ENCODE data around the gene GPNMB.

GPNMB gene

GRCh38 chr7:23230641-23231101 is 15.9 kb upstream of the GPNMB start:
- no peak for DNase-seq (ENCODE audit: low spot score)

- no peak for DNase-seq (ENCODE audit: low spot score)
Measured at GRCh38 chr7:23232966-23233365, 13.6 kb upstream of the GPNMB start.

DNA sequence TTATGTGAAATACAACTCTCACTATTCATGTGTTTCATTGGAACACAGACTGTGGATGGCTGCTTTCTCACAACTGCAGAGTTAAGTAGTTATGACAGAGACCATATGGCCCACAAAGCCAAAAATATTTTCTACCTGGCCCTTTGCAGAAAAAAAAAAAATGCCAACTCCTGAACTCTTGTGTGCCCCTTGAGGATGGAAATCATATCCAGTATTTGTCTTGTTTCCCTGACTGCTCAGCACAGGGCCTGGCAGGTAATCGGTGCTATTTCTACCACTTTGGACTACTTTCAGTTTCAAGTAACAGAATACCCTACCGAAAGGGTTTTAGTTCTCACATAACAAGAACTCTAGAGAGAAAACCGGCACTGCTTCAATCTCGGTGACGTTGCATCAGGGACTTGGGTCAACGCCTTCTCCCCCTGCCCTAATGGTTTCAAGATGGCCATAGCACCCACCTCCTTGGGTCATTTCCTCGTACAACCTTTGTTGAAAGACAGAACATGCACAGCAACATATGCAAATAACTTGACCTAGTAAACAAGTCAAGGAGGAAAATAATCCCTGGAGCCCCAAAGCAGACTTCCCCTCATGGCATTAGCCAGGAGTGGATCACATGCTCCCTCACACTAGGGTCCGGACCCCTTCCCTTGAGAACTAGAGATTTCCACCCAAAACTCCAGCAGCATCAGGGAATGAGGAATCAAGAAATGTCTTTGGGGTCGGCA is 11.8 kb upstream of the GPNMB start:
- no peak for DNase-seq (ENCODE audit: low spot score)

DNA sequence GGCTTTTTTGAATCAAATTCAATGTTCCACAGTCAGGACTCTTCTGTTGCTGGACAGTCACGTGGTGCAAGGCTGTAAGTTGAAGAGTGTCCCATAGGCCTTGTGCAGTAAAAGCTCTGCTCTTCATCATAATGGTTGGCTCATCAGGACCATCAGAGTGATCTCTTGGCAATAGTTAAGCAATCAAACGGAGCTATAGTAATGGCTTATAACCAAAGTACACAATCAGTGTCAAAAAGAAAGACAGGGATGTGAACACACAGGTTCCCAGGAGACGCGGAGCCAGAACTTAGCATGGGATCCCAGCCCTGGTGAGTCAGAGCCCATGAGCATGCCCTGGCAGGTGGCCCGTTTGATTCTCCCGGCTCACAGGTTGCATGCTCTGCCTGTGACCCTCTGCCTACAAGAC is 10.8 kb upstream of the GPNMB start:
- DNase-seq (ENCODE audit: low spot score): no peak

DNA sequence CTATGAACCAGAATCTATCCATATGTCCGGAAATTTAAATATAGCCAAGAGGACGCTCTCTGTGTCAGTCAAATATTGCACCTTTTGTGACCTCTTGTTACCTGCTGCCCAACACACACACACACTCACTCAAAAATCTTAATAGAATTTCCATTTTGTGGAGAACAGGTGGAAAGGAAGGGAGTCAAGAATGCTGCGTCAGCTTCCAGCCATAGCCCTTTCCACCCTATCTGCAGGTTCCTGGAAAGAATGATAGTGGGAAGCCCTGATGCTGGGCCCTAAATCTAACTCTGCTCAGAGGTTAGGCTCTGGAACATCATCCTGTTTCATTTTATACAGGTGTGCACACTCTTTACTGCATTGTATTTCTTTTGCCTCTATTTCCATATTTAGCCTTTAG is 9.6 kb upstream of the GPNMB start:
- DNase-seq (ENCODE audit: low spot score): no peak

DNA sequence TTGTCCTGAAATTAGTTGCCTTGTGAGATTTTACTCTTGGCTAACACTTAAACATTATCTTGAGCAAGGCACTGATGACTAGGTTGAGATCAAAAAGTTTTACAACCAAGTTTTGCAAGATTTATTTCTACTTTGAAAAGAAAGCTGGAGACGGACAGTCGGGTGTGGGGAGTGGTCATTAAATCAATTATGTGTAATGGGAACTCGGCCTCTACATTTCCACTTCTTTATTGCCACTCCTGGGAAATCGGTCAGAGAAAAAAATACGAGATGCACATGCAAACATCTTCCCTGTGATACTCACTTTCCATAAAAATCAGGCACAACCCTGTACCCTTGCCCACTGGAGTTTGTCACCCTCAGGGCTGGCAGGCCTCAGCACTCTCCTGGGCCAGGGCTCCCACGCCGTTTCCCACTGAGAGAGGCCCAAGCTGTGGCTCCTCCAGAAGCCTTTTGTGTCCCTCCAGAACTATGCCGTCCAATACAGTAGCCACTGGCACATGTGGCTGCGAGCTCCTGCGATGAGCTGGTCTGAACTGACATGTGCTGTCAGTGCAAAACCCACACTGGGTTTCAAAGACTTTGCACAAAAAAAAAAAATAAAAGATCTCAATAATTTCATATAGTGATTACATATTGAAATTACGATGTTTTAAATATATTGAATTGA is 7.5 kb upstream of the GPNMB start:
- DNase-seq (ENCODE audit: low spot score): no peak

DNA sequence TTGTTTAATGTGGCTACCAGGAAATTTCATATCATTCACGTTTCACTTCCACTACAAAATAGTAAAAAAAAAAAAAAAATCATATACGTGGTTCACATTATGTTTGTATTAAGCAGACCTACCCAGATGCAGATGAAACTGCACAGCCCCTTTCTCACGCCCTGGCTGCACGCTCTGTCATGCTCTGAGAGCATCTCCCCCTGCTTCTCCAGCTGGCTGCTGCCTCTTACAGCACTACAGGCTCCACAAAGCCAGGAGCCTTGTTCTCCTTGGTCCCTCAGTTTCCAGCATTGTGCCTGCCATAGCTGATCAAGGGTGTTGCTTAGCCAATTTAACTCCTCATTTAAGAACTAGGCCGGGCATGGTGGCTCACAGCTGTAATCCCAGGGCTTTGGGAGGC is 6.9 kb upstream of the GPNMB start:
- no peak for DNase-seq (ENCODE audit: low spot score)

- DNase-seq (ENCODE audit: low spot score): no peak
Measured at GRCh38 chr7:23242321-23242720, 4.3 kb upstream of the GPNMB start.

DNA sequence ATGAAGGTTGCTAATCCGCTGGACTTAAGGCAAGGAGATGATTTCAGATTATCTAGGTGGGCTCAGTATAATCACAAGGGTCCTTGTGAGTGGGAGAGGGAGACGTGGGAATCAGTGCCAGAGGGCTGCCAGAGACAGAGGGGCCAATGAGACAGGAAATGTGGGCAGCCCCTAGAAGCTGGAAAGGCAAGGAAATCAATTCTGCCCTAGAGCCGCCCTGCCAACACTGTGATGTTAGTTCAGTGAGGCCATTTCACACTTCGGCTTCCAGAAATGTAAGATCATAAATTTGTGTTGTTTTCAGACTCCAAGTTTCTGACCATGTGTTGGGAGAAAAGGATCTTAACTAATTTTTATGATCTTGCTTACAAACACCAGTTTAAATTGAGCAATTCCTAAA is 3.6 kb upstream of the GPNMB start:
- DNase-seq (ENCODE audit: low spot score): no peak

GRCh38 chr7:23247046-23247602 is 549 bp downstream of the GPNMB start:
- DNase-seq (ENCODE audit: low spot score): no peak

GRCh38 chr7:23247603-23248335 is 1.2 kb downstream of the GPNMB start:
- no peak for DNase-seq (ENCODE audit: low spot score)

DNA sequence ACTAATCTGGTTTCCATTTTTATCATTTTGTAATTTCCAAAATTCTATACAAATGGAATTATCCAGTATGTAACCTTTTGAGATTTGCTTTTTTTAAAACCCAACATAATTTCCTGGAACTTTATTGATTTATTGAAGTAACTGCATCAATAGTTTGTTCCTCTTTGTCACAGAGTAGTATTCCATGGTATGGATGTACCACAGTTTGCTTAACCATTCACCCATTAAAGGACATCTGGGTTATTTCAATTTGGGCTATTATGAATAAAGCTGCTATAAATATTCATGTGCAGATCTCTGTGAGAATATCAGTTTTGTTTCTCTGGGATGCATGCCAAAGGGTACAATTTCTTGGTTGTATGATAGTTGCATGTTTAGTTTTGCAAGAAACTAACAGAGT is 2.9 kb downstream of the GPNMB start:
- no peak for DNase-seq (ENCODE audit: low spot score)

- no peak for DNase-seq (ENCODE audit: low spot score)
Measured at GRCh38 chr7:23254051-23254681, 7.6 kb downstream of the GPNMB start.

- DNase-seq (ENCODE audit: low spot score): no peak
Measured at GRCh38 chr7:23256731-23257130, 10.2 kb downstream of the GPNMB start.

GRCh38 chr7:23260371-23260770 is 13.8 kb downstream of the GPNMB start:
- no peak for DNase-seq (ENCODE audit: low spot score)

GRCh38 chr7:23261843-23262452 is 15.4 kb downstream of the GPNMB start:
- DNase-seq (ENCODE audit: low spot score): peak; percentile 62

- DNase-seq (ENCODE audit: low spot score): no peak
Measured at GRCh38 chr7:23264916-23265458, 18.4 kb downstream of the GPNMB start.

DNA sequence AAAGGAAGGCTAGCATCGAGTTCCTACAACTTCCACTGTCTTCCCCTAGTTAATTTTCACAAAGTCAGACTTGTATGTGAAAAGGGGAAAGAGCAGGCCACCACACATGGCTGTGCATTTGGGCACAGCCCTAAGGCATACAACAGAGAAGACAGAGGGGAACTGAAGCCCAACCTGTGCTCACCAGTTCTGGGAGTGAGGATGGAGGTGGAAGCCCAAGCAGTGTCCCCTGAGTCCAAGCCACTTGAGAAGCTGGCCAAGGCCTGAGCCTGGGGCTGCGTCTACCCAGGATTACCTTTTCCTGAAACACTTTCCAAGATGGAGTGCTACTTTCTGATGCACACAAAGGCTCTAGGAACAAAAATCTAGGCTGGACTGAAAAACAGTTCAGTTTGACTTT is 20.3 kb downstream of the GPNMB start:
- no peak for DNase-seq (ENCODE audit: low spot score)

DNA sequence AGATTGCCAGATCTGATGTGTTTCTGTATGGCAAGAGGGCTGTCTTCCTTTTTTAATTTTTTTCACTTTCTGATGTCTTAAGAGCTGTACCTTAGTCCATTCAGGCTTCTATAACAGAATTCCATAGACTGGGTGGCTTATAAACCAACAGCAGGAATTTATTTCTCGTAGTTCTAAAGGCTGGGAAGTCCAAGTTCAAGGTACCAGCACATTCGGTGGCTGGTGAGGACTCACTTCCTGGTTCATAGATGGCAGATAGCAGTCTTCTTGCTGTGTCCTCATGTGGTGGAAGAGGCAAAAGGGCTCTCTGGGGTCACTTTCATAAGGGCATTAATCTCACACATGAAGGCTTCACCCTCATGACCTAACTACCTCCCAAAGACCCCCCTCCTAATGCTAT is 20.8 kb downstream of the GPNMB start:
- DNase-seq (ENCODE audit: low spot score): no peak

GRCh38 chr7:23268167-23268566 is 21.6 kb downstream of the GPNMB start:
- no peak for DNase-seq (ENCODE audit: low spot score)

GRCh38 chr7:23268746-23269145 is 22.2 kb downstream of the GPNMB start:
- no peak for DNase-seq (ENCODE audit: low spot score)

- no peak for DNase-seq (ENCODE audit: low spot score)
Measured at GRCh38 chr7:23272275-23272674, 25.7 kb downstream of the GPNMB start.

Data from kidney capillary endothelial cell (primary cell).